ENCODE results near the gene CCNB1IP1. TPM values are rescaled to one million over a fixed set of nuclear protein-coding genes. Genes with fewer than 3 reads are reported as not detected.
"Not testable (repeated sequence)": the region's sequence is repeated elsewhere in the genome, so short reads cannot be mapped to it uniquely, and the experiment has no call there.

Gene CCNB1IP1
- total RNA-seq, 3 donors from 2014 or later (not counting 1 experiment from before 2014, with no cell fraction given) = 20.8 to 21.5 (median 21.2) TPM

- peaks cover 8% of the 10 kb centered on the region for H3K36me3 Mint-ChIP-seq
- peaks cover 3% of the 10 kb centered on the region for H3K9me3 ChIP-seq (ENCODE audit: control insufficient read depth, insufficient read depth, low read length)
- H3K27me3 Mint-ChIP-seq (ENCODE audit: low read depth in 2 of 2) = no peaks in the 10 kb centered on the region
- no peaks in the 10 kb centered on the region for H3K27me3 ChIP-seq (ENCODE audit: control insufficient read depth, insufficient read depth, low read length)
- no peak overlapping the region for H3K27ac Mint-ChIP-seq
- H3K4me3 Mint-ChIP-seq = no peak overlapping the region
- H3K4me1 ChIP-seq (ENCODE audit: control insufficient read depth, insufficient read depth, low read length) = peaks cover 4% of the 10 kb centered on the region
- 44% methylated on average over 1 of the region's 1 CpG for WGBS (ENCODE audit: insufficient coverage)
- no peak for ATAC-seq
- TF ChIP-seq CTCF (IDR thresholded peaks at IDR 0.05) = no peak
- DNase-seq = peak in 1 of 2 donors; percentile 25
- no peak overlapping the region for H3K4me3 ChIP-seq (ENCODE audit: low read length)
- H3K4me1 Mint-ChIP-seq = peaks cover 7 to 22% of the 10 kb centered on the region in 2 donors
- intact Hi-C loops (cut with micrococcal nuclease) = no loop called here
- peaks cover 0 to 2% of the 10 kb centered on the region in 2 donors for H3K9me3 Mint-ChIP-seq
- no peak overlapping the region for H3K27ac ChIP-seq (ENCODE audit: low read length)
- peaks cover 3% of the 10 kb centered on the region for H3K36me3 ChIP-seq (ENCODE audit: control insufficient read depth, insufficient read depth, low read length)
Observed at GRCh38 chr14:20278414-20278813, 54.7 kb downstream of the CCNB1IP1 start.

GRCh38 chr14:20277409-20277808 is 55.7 kb downstream of the CCNB1IP1 start:
- peaks cover 7 to 15% of the 10 kb centered on the region in 2 donors for H3K4me1 Mint-ChIP-seq
- H3K27ac Mint-ChIP-seq = no peak overlapping the region
- H3K27me3 ChIP-seq (ENCODE audit: control insufficient read depth, insufficient read depth, low read length) = no peaks in the 10 kb centered on the region
- no peak for ATAC-seq
- DNase-seq = no peak
- peaks cover 3% of the 10 kb centered on the region for H3K36me3 ChIP-seq (ENCODE audit: control insufficient read depth, insufficient read depth, low read length)
- intact Hi-C loops (cut with micrococcal nuclease) = no loop called here
- peaks cover under 1 to 3% of the 10 kb centered on the region in 2 donors for H3K9me3 Mint-ChIP-seq
- no peaks in the 10 kb centered on the region for H3K27me3 Mint-ChIP-seq (ENCODE audit: low read depth in 2 of 2)
- no peak overlapping the region for H3K4me3 ChIP-seq (ENCODE audit: low read length)
- H3K9me3 ChIP-seq (ENCODE audit: control insufficient read depth, insufficient read depth, low read length) = peaks cover 9% of the 10 kb centered on the region
- H3K36me3 Mint-ChIP-seq = peaks cover 10% of the 10 kb centered on the region
- H3K4me3 Mint-ChIP-seq = no peak overlapping the region
- peaks cover 4% of the 10 kb centered on the region for H3K4me1 ChIP-seq (ENCODE audit: control insufficient read depth, insufficient read depth, low read length)
- WGBS (ENCODE audit: insufficient coverage) = 96% methylated on average over 2 of the region's 2 CpGs
- no peak overlapping the region for H3K27ac ChIP-seq (ENCODE audit: low read length)
- TF ChIP-seq CTCF (IDR thresholded peaks at IDR 0.05) = no peak

GRCh38 chr14:20274062-20274461 is 59.0 kb downstream of the CCNB1IP1 start:
- peaks cover 16% of the 10 kb centered on the region for H3K36me3 Mint-ChIP-seq
- H3K4me3 Mint-ChIP-seq = no peak overlapping the region
- Histone ChIP-seq H3K4me1 (ENCODE audit: control insufficient read depth, insufficient read depth, low read length) (no peaks in the 10 kb centered on the region), H3K27ac (ENCODE audit: low read length) (no peak overlapping the region), H3K36me3 (ENCODE audit: control insufficient read depth, insufficient read depth, low read length) (peaks cover 1% of the 10 kb centered on the region), H3K9me3 (ENCODE audit: control insufficient read depth, insufficient read depth, low read length) (peaks cover 9% of the 10 kb centered on the region), H3K4me3 (ENCODE audit: low read length) (no peak overlapping the region), H3K27me3 (ENCODE audit: control insufficient read depth, insufficient read depth, low read length) (no peaks in the 10 kb centered on the region)
- H3K4me1 Mint-ChIP-seq = peaks cover 0 to 6% of the 10 kb centered on the region in 2 donors
- H3K27ac Mint-ChIP-seq = no peak overlapping the region
- WGBS (ENCODE audit: insufficient coverage) = 100% methylated on average over 2 of the region's 2 CpGs
- H3K9me3 Mint-ChIP-seq = peaks cover 9% of the 10 kb centered on the region in 2 donors
- TF ChIP-seq CTCF (IDR thresholded peaks at IDR 0.05) = no peak
- DNase-seq (no peak), ATAC-seq (no peak)
- H3K27me3 Mint-ChIP-seq (ENCODE audit: low read depth in 2 of 2) = no peaks in the 10 kb centered on the region
- intact Hi-C loops (cut with micrococcal nuclease) = no loop called here

- H3K27ac ChIP-seq (ENCODE audit: low read length); H3K27me3 ChIP-seq (ENCODE audit: control insufficient read depth, insufficient read depth, low read length); H3K4me3 ChIP-seq (ENCODE audit: low read length); H3K36me3 Mint-ChIP-seq; H3K36me3 ChIP-seq (ENCODE audit: control insufficient read depth, insufficient read depth, low read length); DNase-seq; H3K9me3 Mint-ChIP-seq; H3K27me3 Mint-ChIP-seq (ENCODE audit: low read depth in 2 of 2); H3K4me3 Mint-ChIP-seq; intact Hi-C loops (cut with micrococcal nuclease); H3K4me1 Mint-ChIP-seq; H3K9me3 ChIP-seq (ENCODE audit: control insufficient read depth, insufficient read depth, low read length); H3K4me1 ChIP-seq (ENCODE audit: control insufficient read depth, insufficient read depth, low read length); ATAC-seq; H3K27ac Mint-ChIP-seq: not testable (repeated sequence)
- 94% methylated on average over 4 of the region's 5 CpGs for WGBS (ENCODE audit: insufficient coverage)
Observed at GRCh38 chr14:20264361-20264760, 68.7 kb downstream of the CCNB1IP1 start.
